ENCODE measurements around the gene TNIP1.

- no peak for TF ChIP-seq CTCF (IDR thresholded peaks at IDR 0.05)
- no peak for TF ChIP-seq POLR2A (IDR thresholded peaks at IDR 0.05; ENCODE audit: low read depth)
Measured at GRCh38 chr5:151014680-151015343, 66.0 kb downstream of the TNIP1 start.

Data from esophagus muscularis mucosa (tissue), 3 donors.